Measurements from ENCODE around the gene GLI1.
"Not testable (repeated sequence)": the region's sequence is repeated elsewhere in the genome, so short reads cannot be mapped to it uniquely, and the experiment has no call there.

The GLI1 gene

GRCh38 chr12:57433370-57433769 lies 26.2 kb upstream of the GLI1 start:
- no peak overlapping the region for H3K4me3 ChIP-seq (ENCODE audit: low read depth, low read length)
- DNase-seq (ENCODE audit: low read depth), result no peak
- no peak for TF ChIP-seq CTCF (conservative IDR thresholded peaks at IDR 0.05; ENCODE audit: low read depth, low read length)

GRCh38 chr12:57434517-57435223 lies 24.9 kb upstream of the GLI1 start, which contains the start of gene INHBC:
TSS of gene INHBC (plus strand) at chr12:57434784. CDS start at chr12:57434887, 103 bp downstream.
- DNase-seq (ENCODE audit: low read depth), result peak; percentile 44
- no peak for TF ChIP-seq CTCF (conservative IDR thresholded peaks at IDR 0.05; ENCODE audit: low read depth, low read length)
- H3K4me3 ChIP-seq (ENCODE audit: low read depth, low read length), result no peak within 1 kb of the TSS

GRCh38 chr12:57435293-57435692 lies 24.3 kb upstream of the GLI1 start:
- no peak for DNase-seq (ENCODE audit: low read depth)
- no peak overlapping the region for H3K4me3 ChIP-seq (ENCODE audit: low read depth, low read length)
- no peak for TF ChIP-seq CTCF (conservative IDR thresholded peaks at IDR 0.05; ENCODE audit: low read depth, low read length)

- DNase-seq (ENCODE audit: low read depth), result no peak
- no peak overlapping the region for H3K4me3 ChIP-seq (ENCODE audit: low read depth, low read length)
- TF ChIP-seq CTCF (conservative IDR thresholded peaks at IDR 0.05; ENCODE audit: low read depth, low read length), result no peak
Observed at GRCh38 chr12:57438400-57438799, 21.2 kb upstream of the GLI1 start.

- DNase-seq (ENCODE audit: low read depth), result no peak
- H3K4me3 ChIP-seq (ENCODE audit: low read depth, low read length), result no peak overlapping the region
- no peak for TF ChIP-seq CTCF (conservative IDR thresholded peaks at IDR 0.05; ENCODE audit: low read depth, low read length)
Observed at GRCh38 chr12:57439762-57440266, 19.8 kb upstream of the GLI1 start.

- DNase-seq (ENCODE audit: low read depth); H3K4me3 ChIP-seq (ENCODE audit: low read depth, low read length): not testable (repeated sequence)
Observed at GRCh38 chr12:57441393-57441792, 18.2 kb upstream of the GLI1 start.

- TF ChIP-seq CTCF (conservative IDR thresholded peaks at IDR 0.05; ENCODE audit: low read depth, low read length), result no peak
- H3K4me3 ChIP-seq (ENCODE audit: low read depth, low read length), result no peak overlapping the region
- no peak for DNase-seq (ENCODE audit: low read depth)
Observed at GRCh38 chr12:57441846-57442427, 17.6 kb upstream of the GLI1 start.

GRCh38 chr12:57444337-57444736 lies 15.2 kb upstream of the GLI1 start:
- not testable (repeated sequence) for DNase-seq (ENCODE audit: low read depth); H3K4me3 ChIP-seq (ENCODE audit: low read depth, low read length)
